Panc1 (cell line): Measurements from ENCODE around the gene B4GAT1. TPM values are rescaled to one million over a fixed set of nuclear protein-coding genes. Genes with fewer than 3 reads are reported as not detected.

Experiments
- ATAC-seq: fragments of 200-7000 bp; cut with Tn5 transposase; 2 replicates; pipeline ENCODE4 v1.9.1; 2020; ENCODE audit warnings: mild to moderate bottlenecking, moderate library complexity
- BruUV-seq: library from RNA; stranded (reverse); fragments of 400-500 nt; replicated peaks from 2 replicates; lab custom pipeline; 2021; lab: Mats Ljungman, UMichigan
- CTCF ChIA-PET: fragments of 300-600 bp; sonication (Branson Sonifier 250); formaldehyde crosslinking; loops from one replicate; lab custom pipeline; 2022; ENCODE audit warnings: antibody characterized with exemption; lab: Charles Lee
- POLR2A ChIA-PET: fragments of 300-600 bp; sonication (Branson Sonifier 250); formaldehyde crosslinking; loops from one replicate; lab custom pipeline; 2022; ENCODE audit warnings: antibody characterized with exemption; lab: Charles Lee
- DNase-seq: peaks from one replicate; pipeline ENCODE4 v3.0.0-alpha.2; 2010; ENCODE audit warnings: low read depth, low spot score
- H3K27ac ChIP-seq: 2 replicates; pipeline ENCODE4 v1.5.1; 2011; ENCODE audit warnings: mild to moderate bottlenecking, low read length, inconsistent platforms
- H3K27me3 ChIP-seq: fragments of 200-500 bp; sonication (Bioruptor generic); 2 replicates; pipeline ENCODE4 v1.6.0; 2014; ENCODE audit warnings: low read length, inconsistent platforms; ENCODE audit not compliant: control insufficient read depth, insufficient read depth
- H3K36me3 ChIP-seq: fragments of 200-500 bp; sonication (Bioruptor generic); 2 replicates; pipeline ENCODE4 v1.5.1; 2014; ENCODE audit warnings: inconsistent platforms, mild to moderate bottlenecking, low read length, moderate library complexity; ENCODE audit not compliant: control insufficient read depth, insufficient read depth
- H3K4me1 ChIP-seq: 2 replicates; pipeline ENCODE4 v1.5.1; 2011; ENCODE audit warnings: inconsistent platforms, mild to moderate bottlenecking, low read length, moderate library complexity; ENCODE audit not compliant: control insufficient read depth, insufficient read depth
- H3K4me3 ChIP-seq, 2 experiments: 2 replicates each; pipeline ENCODE4 v1.5.1; 2011 to 2012; ENCODE audit warnings: low read depth in 2 of 2, low read length in 2 of 2, mild to moderate bottlenecking in 2 of 2, inconsistent platforms in 1 of 2, moderate library complexity in 1 of 2
- H3K9me3 ChIP-seq: fragments of 200-500 bp; sonication (Bioruptor generic); 2 replicates; pipeline ENCODE4 v1.5.1; 2014; ENCODE audit warnings: low read depth, mild to moderate bottlenecking, inconsistent platforms, low read length, moderate library complexity; ENCODE audit not compliant: control insufficient read depth, insufficient read depth
- POLR2AphosphoS5 ChIP-seq: IDR thresholded peaks from 2 replicates; pipeline ENCODE4 v1.6.1; 2012; ENCODE audit warnings: mild to moderate bottlenecking, low read depth, low read length, moderate library complexity
- SIN3A ChIP-seq: IDR thresholded peaks from 2 replicates; pipeline ENCODE4 v1.6.1; 2012; ENCODE audit warnings: low read depth, mild to moderate bottlenecking, low read length, moderate library complexity, borderline replicate concordance; ENCODE audit not compliant: insufficient read depth
- TCF7L2 ChIP-seq: IDR thresholded peaks from 2 replicates; pipeline ENCODE4 v1.6.1; 2011; ENCODE audit warnings: mild to moderate bottlenecking, low read depth, low read length, inconsistent platforms
- in situ Hi-C: cut with HindIII; loops from 2 replicates; pipeline ENCODE4 v1.10.0; 2016; ENCODE audit warnings: low sequenced_read_pairs, low pct_unique_long_range_greater_than_20kb
- intact Hi-C: fragments of 100-400 bp; cut with micrococcal nuclease; formaldehyde crosslinking; loops from one replicate; pipeline ENCODE4 v1.10.0; 2022; ENCODE audit not compliant: unreplicated experiment
- total RNA-seq: library from RNA; stranded (reverse); gene quantifications from one replicate; pipeline ENCODE4 v1.2.1, GENCODE V29; 2021; ENCODE audit not compliant: unreplicated experiment
- TF ChIP-seq, protein P1 (sequence below), 2 experiments: IDR thresholded peaks; 2 replicates each; pipeline ENCODE4 v1.6.1; 2011 to 2012; ENCODE audit warnings: low read depth in 2 of 2, control low read depth in 1 of 2, low read length in 1 of 2, mild to moderate bottlenecking in 1 of 2, moderate library complexity in 1 of 2; ENCODE audit not compliant: insufficient read depth in 1 of 2
- TF ChIP-seq, protein P2 (sequence below): fragments of 450-650 bp; IDR thresholded peaks from 2 replicates; pipeline ENCODE4 v1.5.1; 2017; ENCODE audit warnings: mild to moderate bottlenecking

The B4GAT1 gene
- total RNA-seq, 1 experiment from 2014 or later: 29.3 TPM

DNA sequence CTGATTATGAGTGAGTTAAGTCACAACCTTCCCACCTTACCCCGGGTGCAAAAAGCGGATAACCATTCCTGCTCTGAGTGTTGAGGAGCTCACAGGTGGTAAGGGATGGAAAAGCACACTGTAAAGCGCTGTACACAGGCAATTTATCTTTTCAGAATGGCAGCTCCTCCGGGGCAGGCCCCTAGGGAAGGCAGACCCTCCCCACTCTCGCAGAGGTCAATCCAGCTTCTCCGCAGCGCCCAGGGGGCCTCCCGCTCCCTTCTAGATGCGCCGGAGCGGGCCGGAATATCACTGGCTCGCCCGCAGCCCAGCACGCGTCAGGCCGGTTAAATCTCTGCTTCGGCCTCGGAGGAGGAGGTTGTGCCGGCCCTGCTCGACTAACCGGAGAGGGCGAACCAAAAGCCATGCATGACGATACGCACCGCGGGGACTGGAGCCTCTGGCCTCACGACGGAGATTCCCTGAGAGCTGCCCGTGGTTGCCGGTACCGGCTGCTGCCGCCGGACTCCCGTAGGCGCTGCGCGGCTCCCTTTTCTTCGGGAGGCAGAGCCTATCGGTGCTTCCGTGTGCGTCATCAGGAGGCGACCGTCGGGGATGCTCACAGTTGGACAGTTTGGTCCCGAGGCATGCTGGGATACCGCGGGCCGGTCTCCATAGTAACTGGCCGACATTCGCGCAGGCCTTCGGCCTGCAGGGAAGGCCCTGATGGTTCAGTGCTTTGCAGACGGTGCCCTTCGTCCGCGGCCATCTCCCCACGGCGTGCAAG is 2.7 kb downstream of the B4GAT1 start, which contains the start of gene BRMS1:
TSS of gene BRMS1 (minus strand) at position 555 of the 766 bp plus-strand sequence. CDS start 2,870 bp downstream, outside the sequence.
- peak within 1 kb of the TSS; percentile 94 for H3K27ac ChIP-seq
- DNase-seq (peak; percentile 91), ATAC-seq (peak; percentile 86)
- POLR2A ChIA-PET: interaction anchor here (0.8 to 2.1 kb wide), 4 partner anchors 9 to 33 kb away, joined by 3 to 6 read pairs (median 6); partner anchors contain the start of gene RIN1
- intact Hi-C loops: no loop called here
- H3K4me3 ChIP-seq: peak within 1 kb of the TSS; percentile 91 to 98
- H3K27me3 ChIP-seq: no peaks in the 10 kb centered on the region
- H3K4me1 ChIP-seq: peaks cover 24% of the 10 kb centered on the region
- H3K36me3 ChIP-seq: peaks cover 6% of the 10 kb centered on the region; the same call in 1 of the 2 replicates
- no peaks in the 10 kb centered on the region for H3K9me3 ChIP-seq
- peak; percentile 98 for TF ChIP-seq POLR2AphosphoS5
- peak; percentile 98; the same call in 1 of the 2 replicates for TF ChIP-seq SIN3A
- TF ChIP-seq, protein P1, sequence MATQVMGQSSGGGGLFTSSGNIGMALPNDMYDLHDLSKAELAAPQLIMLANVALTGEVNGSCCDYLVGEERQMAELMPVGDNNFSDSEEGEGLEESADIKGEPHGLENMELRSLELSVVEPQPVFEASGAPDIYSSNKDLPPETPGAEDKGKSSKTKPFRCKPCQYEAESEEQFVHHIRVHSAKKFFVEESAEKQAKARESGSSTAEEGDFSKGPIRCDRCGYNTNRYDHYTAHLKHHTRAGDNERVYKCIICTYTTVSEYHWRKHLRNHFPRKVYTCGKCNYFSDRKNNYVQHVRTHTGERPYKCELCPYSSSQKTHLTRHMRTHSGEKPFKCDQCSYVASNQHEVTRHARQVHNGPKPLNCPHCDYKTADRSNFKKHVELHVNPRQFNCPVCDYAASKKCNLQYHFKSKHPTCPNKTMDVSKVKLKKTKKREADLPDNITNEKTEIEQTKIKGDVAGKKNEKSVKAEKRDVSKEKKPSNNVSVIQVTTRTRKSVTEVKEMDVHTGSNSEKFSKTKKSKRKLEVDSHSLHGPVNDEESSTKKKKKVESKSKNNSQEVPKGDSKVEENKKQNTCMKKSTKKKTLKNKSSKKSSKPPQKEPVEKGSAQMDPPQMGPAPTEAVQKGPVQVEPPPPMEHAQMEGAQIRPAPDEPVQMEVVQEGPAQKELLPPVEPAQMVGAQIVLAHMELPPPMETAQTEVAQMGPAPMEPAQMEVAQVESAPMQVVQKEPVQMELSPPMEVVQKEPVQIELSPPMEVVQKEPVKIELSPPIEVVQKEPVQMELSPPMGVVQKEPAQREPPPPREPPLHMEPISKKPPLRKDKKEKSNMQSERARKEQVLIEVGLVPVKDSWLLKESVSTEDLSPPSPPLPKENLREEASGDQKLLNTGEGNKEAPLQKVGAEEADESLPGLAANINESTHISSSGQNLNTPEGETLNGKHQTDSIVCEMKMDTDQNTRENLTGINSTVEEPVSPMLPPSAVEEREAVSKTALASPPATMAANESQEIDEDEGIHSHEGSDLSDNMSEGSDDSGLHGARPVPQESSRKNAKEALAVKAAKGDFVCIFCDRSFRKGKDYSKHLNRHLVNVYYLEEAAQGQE (IDR thresholded peaks at IDR 0.05; ENCODE audit: insufficient read depth in 1 of 2, low read depth in 2 of 2, low read length in 1 of 2): no peak
- peak; percentile 77; the same call in 1 of the 2 replicates for TF ChIP-seq TCF7L2
- TF ChIP-seq, protein P2, sequence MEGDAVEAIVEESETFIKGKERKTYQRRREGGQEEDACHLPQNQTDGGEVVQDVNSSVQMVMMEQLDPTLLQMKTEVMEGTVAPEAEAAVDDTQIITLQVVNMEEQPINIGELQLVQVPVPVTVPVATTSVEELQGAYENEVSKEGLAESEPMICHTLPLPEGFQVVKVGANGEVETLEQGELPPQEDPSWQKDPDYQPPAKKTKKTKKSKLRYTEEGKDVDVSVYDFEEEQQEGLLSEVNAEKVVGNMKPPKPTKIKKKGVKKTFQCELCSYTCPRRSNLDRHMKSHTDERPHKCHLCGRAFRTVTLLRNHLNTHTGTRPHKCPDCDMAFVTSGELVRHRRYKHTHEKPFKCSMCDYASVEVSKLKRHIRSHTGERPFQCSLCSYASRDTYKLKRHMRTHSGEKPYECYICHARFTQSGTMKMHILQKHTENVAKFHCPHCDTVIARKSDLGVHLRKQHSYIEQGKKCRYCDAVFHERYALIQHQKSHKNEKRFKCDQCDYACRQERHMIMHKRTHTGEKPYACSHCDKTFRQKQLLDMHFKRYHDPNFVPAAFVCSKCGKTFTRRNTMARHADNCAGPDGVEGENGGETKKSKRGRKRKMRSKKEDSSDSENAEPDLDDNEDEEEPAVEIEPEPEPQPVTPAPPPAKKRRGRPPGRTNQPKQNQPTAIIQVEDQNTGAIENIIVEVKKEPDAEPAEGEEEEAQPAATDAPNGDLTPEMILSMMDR: no peak
- CTCF ChIA-PET: interaction anchor here (0.6 kb wide), 2 partner anchors 11 to 32 kb away, joined by 3 to 5 read pairs; no protein-coding TSS in a partner anchor
- BruUV-seq: no TSS peak
- in situ Hi-C loops: no loop called here

DNA sequence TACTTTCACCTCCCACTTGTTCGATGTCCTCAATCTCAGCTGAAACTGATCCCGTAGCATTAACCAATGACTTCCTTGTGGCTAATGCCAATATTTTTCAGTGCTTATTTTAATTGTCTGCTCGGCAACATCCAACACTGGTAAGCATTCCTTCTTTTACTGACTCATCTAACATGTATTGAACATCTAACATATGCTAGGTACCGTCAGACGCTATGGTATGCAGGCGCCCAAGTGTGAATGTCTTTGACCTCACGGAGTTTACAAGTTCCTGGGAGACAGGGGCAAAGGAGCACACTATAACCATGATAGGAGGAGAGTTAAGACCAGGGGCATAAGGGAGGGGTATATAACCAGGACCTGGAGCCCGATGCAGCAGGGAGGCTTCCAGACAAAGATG is 4.3 kb downstream of the B4GAT1 start:
- ATAC-seq: no peak
- POLR2A ChIA-PET: no interaction called here
- intact Hi-C loops: no loop called here

More for the DNA sequence above, 4.3 kb downstream of the B4GAT1 start:
- DNase-seq: no peak
- Histone ChIP-seq H3K9me3 (no peaks in the 10 kb centered on the region), H3K4me1 (peaks cover 34% of the 10 kb centered on the region), H3K27me3 (no peaks in the 10 kb centered on the region), H3K4me3 (no peak overlapping the region), H3K36me3 (peaks cover 6% of the 10 kb centered on the region; the same call in 1 of the 2 replicates), H3K27ac (no peak overlapping the region)
- CTCF ChIA-PET: no interaction called here
- in situ Hi-C loops: no loop called here
- TF ChIP-seq TCF7L2: no peak
- TF ChIP-seq, protein P2: no peak
- TF ChIP-seq, protein P1 (IDR thresholded peaks at IDR 0.05; ENCODE audit: insufficient read depth in 1 of 2, low read depth in 2 of 2, low read length in 1 of 2): no peak
- no peak for TF ChIP-seq POLR2AphosphoS5
- TF ChIP-seq SIN3A: no peak
- BruUV-seq: no TSS peak
